ENCODE results near the gene TMEM221. TPM values are rescaled to one million over a fixed set of nuclear protein-coding genes. Genes with fewer than 3 reads are reported as not detected.
A peak's percentile ranks its signal among the peaks of the same experiment; 100 is the strongest.

TMEM221 gene
- polyA plus RNA-seq, 3 donors from 2014 or later, result 0.24 TPM; not detected in 2

DNA sequence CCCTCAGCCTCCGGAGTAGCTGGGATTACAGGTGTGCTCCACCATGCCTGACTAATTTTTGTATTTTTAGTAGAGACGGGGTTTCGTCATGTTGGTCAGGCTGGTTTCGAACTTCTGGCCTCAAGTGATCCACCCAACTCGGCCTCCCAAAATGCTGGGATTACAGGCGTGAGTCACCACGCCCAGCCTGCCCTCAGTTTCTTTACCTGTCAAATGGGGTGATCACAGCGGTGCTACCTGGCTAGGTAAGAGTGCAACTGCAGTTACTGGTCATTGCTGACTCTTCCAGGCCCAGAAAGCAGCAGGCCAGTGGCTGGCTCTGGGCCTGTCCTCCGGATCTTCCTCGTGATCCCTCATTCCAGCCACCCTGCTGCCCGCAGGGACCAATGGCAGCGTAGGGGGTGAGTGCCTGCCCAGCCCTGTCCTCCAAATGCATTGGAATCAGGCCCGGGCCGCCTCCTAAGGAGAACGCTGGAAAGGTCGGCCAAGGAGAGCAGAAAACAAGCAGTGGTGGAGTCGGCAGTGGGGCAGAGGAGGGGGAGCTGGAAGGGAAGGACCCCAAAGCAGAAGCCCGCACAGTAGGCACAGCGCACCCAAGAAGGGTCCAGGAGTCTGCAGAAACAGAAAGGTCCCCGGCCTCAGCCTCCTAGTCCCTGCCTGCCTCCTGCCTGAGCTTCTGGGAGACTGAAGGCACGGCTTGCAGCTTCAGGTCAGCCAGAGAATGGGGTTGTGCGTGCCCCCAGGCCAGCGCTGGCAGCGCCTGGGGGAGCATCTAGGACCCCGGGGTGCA lies 20.0 kb upstream of the TMEM221 start:
- H3K9me3 Mint-ChIP-seq, result no peaks in the 10 kb centered on the region
- peak overlapping the region; percentile 93 to 98 (median 95) for H3K4me3 Mint-ChIP-seq
- peaks cover 6 to 17% (median 9%) of the 10 kb centered on the region in 3 donors for H3K27me3 Mint-ChIP-seq (ENCODE audit: low read depth in 3 of 3)
- peaks cover 27 to 33% of the 10 kb centered on the region in 2 donors for H3K4me1 Mint-ChIP-seq
- no peaks in the 10 kb centered on the region for H3K36me3 Mint-ChIP-seq
- DNase-seq, result no peak
- H3K27ac Mint-ChIP-seq, result peak overlapping the region; percentile 86 to 98 (median 95)

DNA sequence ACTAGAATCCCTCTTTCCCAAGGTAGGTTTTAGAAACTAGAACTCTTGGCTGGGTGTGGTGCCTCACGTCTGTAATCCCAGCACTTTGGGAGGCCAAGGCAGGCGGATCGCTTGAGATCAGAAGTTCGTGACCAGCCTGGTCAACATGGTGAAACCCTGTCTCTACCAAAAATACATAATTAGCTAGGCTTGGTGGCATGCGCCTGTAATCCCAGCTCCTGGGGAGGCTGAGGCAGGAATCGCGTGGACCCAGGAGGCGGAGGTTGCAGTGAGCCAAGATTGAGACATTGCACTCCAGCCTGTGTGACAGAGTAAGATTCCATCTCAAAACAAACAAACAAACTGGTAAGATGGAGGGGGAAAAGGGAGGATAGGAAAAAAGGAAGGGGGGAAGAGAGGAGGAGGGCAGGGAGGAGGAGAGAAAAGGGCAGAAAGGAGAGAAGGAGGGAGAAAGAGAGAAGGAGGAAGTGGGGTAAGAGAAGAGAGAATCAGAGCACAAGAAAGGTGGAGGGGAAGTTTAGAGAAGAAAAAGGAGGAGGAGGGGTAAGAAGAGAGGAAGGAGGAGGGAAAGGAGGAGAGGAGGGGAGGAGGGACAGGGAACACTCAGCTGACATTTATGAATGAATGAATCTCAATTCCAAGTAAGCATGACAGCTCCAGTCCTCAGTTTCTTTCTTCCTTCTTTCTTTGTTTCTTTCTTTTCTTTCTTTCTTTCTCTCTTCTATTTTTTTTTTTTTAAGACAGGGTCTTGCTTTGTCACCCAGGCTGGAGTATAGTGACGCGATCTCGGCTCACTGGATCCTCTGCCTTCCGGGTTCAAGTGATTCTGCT lies 19.2 kb upstream of the TMEM221 start:
- no peak overlapping the region for H3K4me3 Mint-ChIP-seq

DNA sequence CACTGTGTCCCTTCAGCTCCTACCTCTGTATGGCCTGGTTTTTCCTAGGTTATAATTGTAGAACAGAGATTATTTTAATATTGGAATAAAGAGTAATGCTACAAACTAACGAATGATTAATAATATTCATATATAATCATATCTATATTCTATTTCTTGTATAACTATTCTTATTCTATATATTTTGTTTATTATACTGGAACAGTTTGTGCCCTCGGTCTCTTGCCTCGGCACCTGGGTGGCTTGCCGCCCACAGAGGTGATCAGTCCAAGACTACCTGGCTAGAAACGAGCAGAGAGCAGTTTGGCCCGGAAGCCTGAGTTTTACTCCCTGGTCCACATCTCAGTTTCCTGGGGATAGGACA lies 18.0 kb upstream of the TMEM221 start:
- DNase-seq, result no peak
- no peaks in the 10 kb centered on the region for H3K9me3 Mint-ChIP-seq
- H3K36me3 Mint-ChIP-seq, result no peaks in the 10 kb centered on the region
- peaks cover 17 to 26% of the 10 kb centered on the region in 2 donors for H3K4me1 Mint-ChIP-seq
- H3K4me3 Mint-ChIP-seq, result no peak overlapping the region
- peak overlapping the region in 1 of 6 donors; percentile 26 for H3K27ac Mint-ChIP-seq
- H3K27me3 Mint-ChIP-seq (ENCODE audit: low read depth in 3 of 3), result peaks cover 6 to 11% (median 7%) of the 10 kb centered on the region in 3 donors

More for the DNA sequence above, 19.2 kb upstream of the TMEM221 start:
- peaks cover 21 to 26% of the 10 kb centered on the region in 2 donors for H3K4me1 Mint-ChIP-seq
- DNase-seq, result no peak
- H3K9me3 Mint-ChIP-seq, result no peaks in the 10 kb centered on the region
- H3K27me3 Mint-ChIP-seq (ENCODE audit: low read depth in 3 of 3), result peaks cover 6 to 13% (median 7%) of the 10 kb centered on the region in 3 donors
- peak overlapping the region in 5 of 6 donors; percentile 17 to 48 (median 37) for H3K27ac Mint-ChIP-seq
- H3K36me3 Mint-ChIP-seq, result no peaks in the 10 kb centered on the region

DNA sequence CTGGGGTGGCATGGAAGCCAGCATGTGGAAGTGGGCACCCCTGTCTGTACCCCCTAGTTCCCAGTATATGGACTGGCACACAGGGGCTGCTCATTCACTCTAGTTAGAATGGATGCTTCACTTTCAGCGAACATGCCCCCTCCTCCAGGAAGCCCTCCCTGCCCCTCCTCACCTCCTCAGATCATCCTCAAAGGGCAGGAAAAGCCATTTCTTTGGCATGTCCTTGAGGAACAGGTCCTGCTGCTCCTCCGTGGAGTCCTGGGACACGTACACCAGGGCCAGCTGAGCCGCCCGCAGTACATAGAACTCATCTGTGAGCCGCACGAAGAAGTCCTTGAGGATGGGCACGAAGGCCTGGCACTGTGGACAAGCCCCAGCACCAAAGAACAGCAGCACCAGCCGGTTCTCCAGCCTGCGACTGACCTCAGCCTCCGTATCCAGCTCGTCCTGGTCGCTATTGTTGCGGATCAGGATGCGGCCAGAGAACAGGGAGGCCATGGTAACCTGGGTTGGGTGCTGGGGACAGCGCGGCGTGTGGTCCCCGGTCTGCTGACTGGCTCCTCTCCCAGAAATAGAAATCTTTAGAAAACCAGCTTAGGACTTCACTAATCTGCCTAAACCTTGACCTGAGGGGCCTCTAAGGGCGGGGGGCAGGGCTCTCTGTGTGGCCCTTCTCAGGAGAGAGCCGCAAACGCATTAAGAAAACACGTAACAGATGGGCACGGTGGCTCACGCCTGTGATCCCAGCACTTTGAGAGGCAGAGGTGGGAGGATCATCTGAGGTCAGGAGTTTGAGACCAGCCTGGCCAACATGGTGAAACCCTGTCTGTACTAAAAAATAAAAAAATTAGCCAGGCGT lies 12.1 kb upstream of the TMEM221 start, which contains the start of gene NXNL1:
Gene NXNL1, minus strand, starts transcription at position 555 of the 859 bp plus-strand sequence. Its CDS starts 57 bp downstream, at position 498.
- Mint-ChIP-seq H3K27me3 (ENCODE audit: low read depth in 3 of 3) (peaks cover 6 to 15% (median 12%) of the 10 kb centered on the region in 3 donors), H3K4me3 (no peak within 1 kb of the TSS), H3K36me3 (no peaks in the 10 kb centered on the region), H3K9me3 (no peaks in the 10 kb centered on the region), H3K4me1 (no peaks in the 10 kb centered on the region), H3K27ac (no peak within 1 kb of the TSS)
- DNase-seq, result no peak

DNA sequence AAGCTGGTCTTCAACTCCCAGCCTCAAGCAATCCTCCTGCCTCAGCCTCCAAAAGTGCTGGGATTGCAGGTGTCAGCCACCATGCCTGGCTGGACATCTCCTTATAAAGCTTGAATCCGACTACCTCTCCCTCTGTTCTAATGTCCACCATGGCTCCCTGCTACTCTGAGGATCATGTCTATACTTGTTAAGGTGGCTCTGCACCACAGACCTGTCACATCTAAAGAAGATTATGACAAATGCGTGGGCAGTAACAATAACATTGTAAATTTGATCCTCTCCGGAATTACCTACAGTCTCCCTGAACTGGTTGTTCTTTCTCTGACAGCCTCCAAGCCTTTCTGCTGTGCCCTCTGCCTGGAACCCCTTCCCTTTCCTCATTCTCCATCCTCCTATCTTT lies 10.5 kb upstream of the TMEM221 start:
- Mint-ChIP-seq H3K4me3 (no peak overlapping the region), H3K27me3 (ENCODE audit: low read depth in 3 of 3) (peaks cover 8 to 22% (median 16%) of the 10 kb centered on the region in 3 donors), H3K27ac (no peak overlapping the region), H3K4me1 (no peaks in the 10 kb centered on the region), H3K9me3 (no peaks in the 10 kb centered on the region), H3K36me3 (no peaks in the 10 kb centered on the region)
- DNase-seq, result no peak

DNA sequence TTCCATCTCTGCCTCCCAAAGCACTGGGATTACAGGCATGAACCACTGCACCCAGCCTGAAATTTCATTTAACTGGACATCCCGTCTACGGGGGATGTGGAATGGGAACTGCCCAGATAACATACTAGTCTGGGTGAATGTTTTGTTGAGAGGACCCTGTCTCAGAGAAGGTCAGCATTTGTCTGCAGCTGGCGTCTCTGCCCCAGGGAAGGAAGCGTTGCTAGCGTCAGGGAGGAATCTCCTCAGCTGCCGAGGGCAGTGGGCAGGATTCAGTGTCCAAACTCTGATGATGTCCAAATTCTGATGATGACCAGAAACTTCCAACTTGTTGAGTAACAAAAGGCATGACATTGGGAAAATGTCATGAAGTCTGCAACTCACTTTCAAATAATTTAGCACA lies 9.1 kb upstream of the TMEM221 start:
- no peaks in the 10 kb centered on the region for H3K9me3 Mint-ChIP-seq
- DNase-seq, result no peak
- H3K36me3 Mint-ChIP-seq, result no peaks in the 10 kb centered on the region
- peaks cover 11 to 29% (median 20%) of the 10 kb centered on the region in 3 donors for H3K27me3 Mint-ChIP-seq (ENCODE audit: low read depth in 3 of 3)
- no peak overlapping the region for H3K27ac Mint-ChIP-seq
- peaks cover 2 to 4% of the 10 kb centered on the region in 2 donors for H3K4me1 Mint-ChIP-seq
- no peak overlapping the region for H3K4me3 Mint-ChIP-seq

DNA sequence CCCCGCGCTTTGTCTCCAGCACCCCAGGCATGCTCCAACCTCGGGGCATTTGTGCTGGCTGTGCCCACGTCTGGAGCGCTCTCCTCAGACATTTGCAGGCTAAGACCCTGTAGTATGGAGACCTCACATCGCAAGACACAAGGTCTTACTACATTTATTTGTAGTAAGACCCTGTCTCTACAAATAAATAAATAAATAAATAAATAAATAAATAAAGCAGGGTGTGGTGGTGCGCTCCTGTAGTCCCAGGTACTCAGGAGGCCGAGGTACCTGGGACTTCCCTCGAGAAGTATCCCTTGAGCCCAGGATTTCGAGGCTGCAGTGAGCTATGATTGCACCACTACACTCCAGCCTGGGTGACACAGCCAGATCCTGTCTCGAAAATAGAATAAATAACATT lies 7.7 kb upstream of the TMEM221 start:
- Mint-ChIP-seq H3K4me1 (peaks cover 2 to 4% of the 10 kb centered on the region in 2 donors), H3K9me3 (no peaks in the 10 kb centered on the region), H3K36me3 (no peaks in the 10 kb centered on the region), H3K27me3 (ENCODE audit: low read depth in 3 of 3) (peaks cover 13 to 29% (median 24%) of the 10 kb centered on the region in 3 donors), H3K27ac (no peak overlapping the region), H3K4me3 (no peak overlapping the region)
- DNase-seq, result no peak

DNA sequence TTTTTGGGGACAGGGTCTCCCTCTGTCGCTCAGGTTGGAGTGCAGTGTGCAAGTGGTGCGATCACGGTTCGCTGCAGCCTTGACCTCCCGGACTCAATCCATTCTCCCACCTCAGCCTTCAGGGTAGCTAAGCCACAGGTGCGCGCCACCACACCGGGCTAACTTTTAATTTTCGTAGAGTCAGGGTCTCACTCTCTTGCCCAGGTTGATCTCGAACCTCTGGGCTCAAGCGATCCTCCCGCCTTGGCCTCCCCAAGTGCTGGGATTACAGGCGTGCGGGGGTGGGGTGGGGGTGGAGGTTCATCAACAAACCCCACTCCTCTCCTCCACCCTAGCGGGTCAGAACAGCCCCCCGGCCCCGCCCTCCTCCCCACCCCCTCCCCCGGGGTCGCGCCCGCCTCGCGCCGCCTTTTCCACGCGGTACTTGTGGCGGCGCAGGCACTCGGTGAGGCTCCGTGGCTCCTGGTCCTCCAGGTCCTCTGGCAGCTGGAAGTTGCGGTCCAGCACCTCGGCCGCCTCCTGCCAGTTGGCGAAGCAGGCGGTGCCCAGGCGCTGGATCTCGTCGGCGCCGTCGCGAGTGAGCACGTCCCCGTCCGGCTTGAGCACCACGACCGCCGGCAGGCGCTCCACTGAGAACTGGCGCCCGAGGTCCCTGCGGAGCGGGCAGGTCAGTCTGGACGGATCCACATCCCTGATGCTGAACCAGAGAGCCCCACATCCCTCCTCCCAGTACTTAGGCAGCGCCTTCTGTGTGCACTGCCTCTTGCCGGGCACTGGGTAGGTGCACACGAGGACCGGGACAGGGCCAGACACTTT lies 7.0 kb upstream of the TMEM221 start:
- Mint-ChIP-seq H3K27ac (no peak overlapping the region), H3K36me3 (no peaks in the 10 kb centered on the region), H3K4me3 (no peak overlapping the region), H3K9me3 (no peaks in the 10 kb centered on the region), H3K4me1 (peaks cover 2 to 4% of the 10 kb centered on the region in 2 donors), H3K27me3 (ENCODE audit: low read depth in 3 of 3) (peaks cover 13 to 29% (median 25%) of the 10 kb centered on the region in 3 donors)
- DNase-seq, result no peak

DNA sequence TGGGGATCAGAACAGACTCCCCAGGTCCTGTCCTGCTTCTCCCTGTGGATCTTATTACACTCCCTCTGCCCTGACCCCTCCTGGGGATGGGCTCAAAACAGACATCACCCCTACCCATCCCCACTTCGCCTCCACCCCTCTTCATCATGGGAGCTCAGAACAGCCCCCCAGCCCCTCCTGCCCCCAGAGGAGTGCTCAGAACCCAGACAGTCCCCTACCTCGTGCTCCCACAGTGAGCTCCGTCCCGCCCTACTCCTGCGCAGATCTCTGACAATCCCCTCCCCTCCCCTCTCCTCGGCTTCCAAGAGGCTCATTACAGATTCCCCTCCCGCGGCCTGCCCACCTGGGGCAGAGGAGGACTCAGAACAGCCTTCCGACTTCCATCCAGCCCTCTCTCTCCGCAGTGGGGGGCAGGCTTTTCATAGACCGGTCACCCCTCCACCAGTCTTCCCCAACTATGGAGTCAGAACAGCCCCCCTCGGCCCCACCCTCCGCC lies 6.2 kb upstream of the TMEM221 start:
- H3K27ac Mint-ChIP-seq, result no peak overlapping the region
- H3K9me3 Mint-ChIP-seq, result no peaks in the 10 kb centered on the region
- peaks cover 15 to 30% (median 29%) of the 10 kb centered on the region in 3 donors for H3K27me3 Mint-ChIP-seq (ENCODE audit: low read depth in 3 of 3)
- H3K36me3 Mint-ChIP-seq, result peaks cover 0 to 3% (median 0%) of the 10 kb centered on the region in 3 donors
- no peak for DNase-seq
- H3K4me3 Mint-ChIP-seq, result no peak overlapping the region
- peaks cover 5 to 11% of the 10 kb centered on the region in 2 donors for H3K4me1 Mint-ChIP-seq

DNA sequence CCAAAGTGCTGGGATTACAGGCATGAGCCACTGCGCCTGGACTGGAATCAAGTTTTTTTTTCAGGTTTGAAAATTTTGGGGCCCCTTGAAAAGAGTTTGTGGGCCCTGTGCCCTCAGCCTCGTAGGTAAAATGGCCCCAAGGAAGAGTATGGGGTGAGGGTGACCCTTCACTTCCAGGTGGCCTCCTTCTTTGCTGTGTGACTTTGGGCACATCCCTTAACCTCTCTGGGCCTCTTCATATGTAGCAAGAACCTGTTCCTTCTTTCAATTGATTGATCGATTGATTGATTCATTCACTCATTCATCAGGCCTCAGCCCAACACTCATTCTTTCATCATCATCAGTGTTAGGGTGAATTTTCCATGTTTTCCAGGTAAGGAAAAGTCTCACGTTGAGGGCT lies 3.4 kb upstream of the TMEM221 start:
- no peaks in the 10 kb centered on the region for H3K9me3 Mint-ChIP-seq
- H3K27me3 Mint-ChIP-seq (ENCODE audit: low read depth in 3 of 3), result peaks cover 13 to 30% (median 24%) of the 10 kb centered on the region in 3 donors
- H3K27ac Mint-ChIP-seq, result no peak overlapping the region
- H3K36me3 Mint-ChIP-seq, result peaks cover 0 to 3% (median 0%) of the 10 kb centered on the region in 3 donors
- DNase-seq, result no peak
- peaks cover 8 to 11% of the 10 kb centered on the region in 2 donors for H3K4me1 Mint-ChIP-seq
- H3K4me3 Mint-ChIP-seq, result no peak overlapping the region

DNA sequence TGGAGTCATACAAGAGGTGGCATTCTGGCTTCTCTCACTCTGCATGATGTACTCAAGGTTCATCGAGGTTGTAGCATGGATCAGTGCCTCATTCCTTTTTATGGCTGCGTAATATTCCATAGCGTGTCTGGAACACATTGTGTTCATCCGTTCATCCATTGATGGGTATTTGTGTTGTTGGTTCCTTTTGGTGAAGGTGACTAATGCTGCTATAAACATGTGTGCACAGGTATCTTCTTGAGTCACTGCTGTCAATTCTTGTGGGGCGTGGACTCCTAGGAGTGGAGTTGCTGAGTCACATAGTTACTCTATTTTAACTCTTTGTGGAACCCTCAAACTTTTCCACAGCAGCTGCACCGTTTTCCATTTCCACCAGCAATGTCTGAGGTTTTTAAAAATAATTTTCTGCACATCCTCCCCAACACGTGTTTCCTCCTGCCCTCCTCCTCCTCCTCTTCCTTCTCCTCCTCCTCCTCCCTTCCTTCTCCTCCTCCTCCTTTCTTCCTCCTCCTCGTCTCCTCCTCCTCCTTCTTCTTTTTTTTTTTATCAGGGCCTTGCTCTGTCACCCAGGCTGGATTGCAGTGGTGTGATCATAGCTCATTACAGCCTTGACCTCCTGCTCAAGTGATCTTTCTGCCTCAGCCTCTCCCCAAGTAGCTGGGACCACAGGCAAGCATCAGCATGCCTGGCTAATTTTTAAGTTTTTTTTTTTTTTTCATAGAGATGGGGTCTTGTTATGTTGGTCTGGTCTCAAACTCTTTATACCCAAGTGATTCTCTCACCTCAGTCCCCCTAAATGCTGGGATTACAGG lies 2.0 kb upstream of the TMEM221 start:
- peaks cover 0 to 3% (median 0%) of the 10 kb centered on the region in 3 donors for H3K36me3 Mint-ChIP-seq
- no peak overlapping the region for H3K27ac Mint-ChIP-seq
- H3K27me3 Mint-ChIP-seq (ENCODE audit: low read depth in 3 of 3), result peaks cover 9 to 23% (median 23%) of the 10 kb centered on the region in 3 donors
- H3K4me1 Mint-ChIP-seq, result peaks cover 8 to 11% of the 10 kb centered on the region in 2 donors
- DNase-seq, result no peak
- peak overlapping the region in 1 of 5 donors; percentile 49 for H3K4me3 Mint-ChIP-seq
- H3K9me3 Mint-ChIP-seq, result no peaks in the 10 kb centered on the region

DNA sequence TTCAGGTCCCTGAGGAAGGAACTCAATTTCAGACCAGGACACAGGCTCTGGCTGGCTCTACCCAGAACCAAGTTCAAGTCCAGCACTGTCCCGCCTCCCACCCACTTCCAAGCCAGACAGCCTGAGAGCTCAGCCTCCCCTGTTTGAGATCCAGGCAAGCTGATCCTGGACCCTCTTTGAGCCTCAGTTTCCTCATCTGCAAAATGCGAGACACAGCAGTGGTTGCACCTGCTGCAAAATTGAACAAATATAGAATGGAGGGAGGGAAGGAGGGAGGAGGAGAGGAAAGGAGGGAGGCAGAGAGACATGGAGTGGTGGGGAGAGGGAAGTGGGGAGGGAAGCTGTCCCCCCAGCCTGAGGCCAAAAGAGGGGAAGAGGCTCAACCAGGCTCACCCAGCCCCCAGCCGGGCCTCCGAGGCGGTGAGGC lies 751 bp downstream of the TMEM221 start:
- H3K27me3 Mint-ChIP-seq (ENCODE audit: low read depth in 3 of 3), result peaks cover 4 to 12% (median 8%) of the 10 kb centered on the region in 3 donors
- H3K27ac Mint-ChIP-seq, result no peak overlapping the region
- DNase-seq, result no peak
- H3K4me1 Mint-ChIP-seq, result peaks cover 5 to 7% of the 10 kb centered on the region in 2 donors
- H3K36me3 Mint-ChIP-seq, result peaks cover 0 to 3% (median 0%) of the 10 kb centered on the region in 3 donors
- peak overlapping the region in 2 of 5 donors; percentile 10 to 42 for H3K4me3 Mint-ChIP-seq
- H3K9me3 Mint-ChIP-seq, result no peaks in the 10 kb centered on the region
